OCI-LY7 (cell line): ENCODE measurements around the gene MSN. TPM values are rescaled to one million over a fixed set of nuclear protein-coding genes. Genes with fewer than 3 reads are reported as not detected.

Experiments
- BruUV-seq: library from RNA; stranded (reverse); fragments of 400-500 nt; replicated peaks from 2 replicates; lab custom pipeline; 2021; lab: Mats Ljungman, UMichigan
- CTCF ChIA-PET: fragments of 300-600 bp; sonication (Branson Sonifier 250); formaldehyde crosslinking; loops from one replicate; lab custom pipeline; 2022; ENCODE audit warnings: antibody characterized with exemption; ENCODE audit not compliant: unreplicated experiment; lab: Charles Lee
- POLR2A ChIA-PET: fragments of 300-600 bp; sonication (Branson Sonifier 250); formaldehyde crosslinking; loops from one replicate; lab custom pipeline; 2022; ENCODE audit warnings: antibody characterized with exemption; lab: Charles Lee
- DNase-seq: peaks from one replicate; pipeline ENCODE4 v3.0.0-alpha.2; 2015; ENCODE audit warnings: low spot score
- H2AFZ ChIP-seq: fragments of 200-600 bp; sonication (generic), shearing (Covaris generic); 2 replicates; pipeline ENCODE4 v1.6.1; 2014; ENCODE audit warnings: mild to moderate bottlenecking, antibody characterized with exemption, low read length, moderate library complexity
- H3K27ac ChIP-seq: fragments of 200-600 bp; sonication (generic); 2 replicates; pipeline ENCODE4 v1.5.1; 2014; ENCODE audit warnings: mixed run types, low read depth, mild to moderate bottlenecking, moderate library complexity, low read length, inconsistent platforms; ENCODE audit not compliant: poor library complexity, severe bottlenecking
- H3K36me3 ChIP-seq: fragments of 200-600 bp; sonication (generic); 2 replicates; pipeline ENCODE4 v1.6.1; 2014; ENCODE audit warnings: mild to moderate bottlenecking, antibody characterized with exemption, low read length, moderate library complexity, mixed read lengths; ENCODE audit not compliant: insufficient read depth
- H3K4me1 ChIP-seq: fragments of 200-600 bp; sonication (generic); 2 replicates; pipeline ENCODE4 v1.5.1; 2014; ENCODE audit warnings: mild to moderate bottlenecking, low read length; ENCODE audit not compliant: insufficient read depth, poor library complexity, severe bottlenecking
- H3K4me2 ChIP-seq: fragments of 200-600 bp; sonication (generic); 2 replicates; pipeline ENCODE4 v1.6.1; 2014; ENCODE audit warnings: mild to moderate bottlenecking, low read length
- H3K4me3 ChIP-seq: fragments of 200-600 bp; sonication (generic); 2 replicates; pipeline ENCODE4 v1.5.1; 2014; ENCODE audit warnings: mild to moderate bottlenecking, low read depth, low read length; ENCODE audit not compliant: poor library complexity, severe bottlenecking
- H3K79me2 ChIP-seq: fragments of 200-600 bp; sonication (generic); 2 replicates; pipeline ENCODE4 v1.6.1; 2016; ENCODE audit warnings: low read depth, mild to moderate bottlenecking, low read length, moderate library complexity, mixed read lengths; ENCODE audit not compliant: insufficient read depth
- H3K9me2 ChIP-seq: fragments of 200-600 bp; sonication (generic); 2 replicates; pipeline ENCODE4 v1.6.1; 2016; ENCODE audit warnings: mild to moderate bottlenecking, low read length, mixed read lengths; ENCODE audit not compliant: insufficient read depth
- H3K9me3 ChIP-seq: fragments of 200-600 bp; sonication (generic); 2 replicates; pipeline ENCODE4 v1.6.1; 2014; ENCODE audit warnings: mild to moderate bottlenecking, mixed run types, low read length, mixed read lengths
- H4K20me1 ChIP-seq: fragments of 200-600 bp; sonication (generic); 2 replicates; pipeline ENCODE4 v1.6.1; 2014; ENCODE audit warnings: mild to moderate bottlenecking, antibody characterized with exemption, low read length, moderate library complexity, mixed read lengths; ENCODE audit not compliant: insufficient read depth
- CTCF ChIP-seq: fragments of 200-600 bp; sonication (generic); conservative IDR thresholded peaks from 2 replicates; pipeline ENCODE4 v1.5.1; 2014; ENCODE audit warnings: mild to moderate bottlenecking, antibody characterized with exemption, low read length, moderate library complexity, mixed read lengths
- EZH2phosphoT487 ChIP-seq: fragments of 200-600 bp; sonication (generic); IDR thresholded peaks from 2 replicates; pipeline ENCODE4 v1.6.1; 2018; ENCODE audit warnings: low read depth, borderline replicate concordance, mild to moderate bottlenecking, mixed run types, antibody characterized with exemption, low read length, moderate library complexity, mixed read lengths
- intact Hi-C: fragments of 100-400 bp; cut with micrococcal nuclease; formaldehyde crosslinking; loops from one replicate; pipeline ENCODE4 v1.10.0; 2022; ENCODE audit not compliant: unreplicated experiment
- total RNA-seq, 2 experiments: library from RNA; depleted of rRNA in 1 of 2; stranded (reverse); fragments of >200 nt in 1 of 2; shearing (Covaris generic) in 1 of 2; gene quantifications; 2 replicates each; pipeline ENCODE4 v1.2.3, GENCODE V29; 2014 to 2022

Gene MSN
- total RNA-seq, 2 experiments from 2014 or later = 95.8 to 143 TPM

DNA sequence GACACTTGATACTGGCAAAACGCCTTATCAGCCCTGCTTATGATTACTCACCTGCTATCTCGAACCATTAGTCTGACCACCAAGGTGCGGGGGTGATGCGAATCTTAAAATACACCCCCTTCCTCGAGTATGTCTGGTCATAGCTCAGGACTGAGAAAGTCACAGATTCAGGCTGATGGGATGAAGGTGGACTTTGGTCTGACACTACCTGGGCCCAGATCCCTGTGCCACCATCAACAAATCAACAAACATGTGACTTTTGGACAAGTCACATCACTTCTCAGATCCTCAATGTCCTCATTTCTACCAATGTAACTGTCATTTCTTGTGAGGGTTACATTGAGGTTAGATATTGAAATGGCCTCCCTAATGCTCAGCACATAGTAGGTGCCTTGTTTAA, 9.8 kb upstream of the MSN start:
- CTCF ChIA-PET = no interaction called here
- Histone ChIP-seq H3K4me3 (no peak overlapping the region), H2AFZ (no peak overlapping the region), H3K9me2 (no peaks in the 10 kb centered on the region), H3K4me1 (peaks cover 9% of the 10 kb centered on the region), H4K20me1 (no peaks in the 10 kb centered on the region), H3K79me2 (no peaks in the 10 kb centered on the region), H3K9me3 (no peaks in the 10 kb centered on the region), H3K4me2 (no peak overlapping the region), H3K36me3 (no peaks in the 10 kb centered on the region), H3K27ac (no peak overlapping the region)
- intact Hi-C loops = no loop called here
- no peak for DNase-seq
- TF ChIP-seq CTCF (no peak), EZH2phosphoT487 (no peak)
- POLR2A ChIA-PET = interaction anchor here (0.7 to 2.1 kb wide), 4 partner anchors 11 to 332 kb away, joined by 3 to 6 read pairs (median 4); no protein-coding TSS in a partner anchor
- BruUV-seq = no TSS peak

- Histone ChIP-seq H3K4me1 (peaks cover 9% of the 10 kb centered on the region), H2AFZ (no peak overlapping the region), H3K9me2 (no peaks in the 10 kb centered on the region), H3K36me3 (no peaks in the 10 kb centered on the region), H3K4me2 (no peak overlapping the region), H3K9me3 (no peaks in the 10 kb centered on the region), H3K79me2 (no peaks in the 10 kb centered on the region), H3K4me3 (no peak overlapping the region), H3K27ac (no peak overlapping the region), H4K20me1 (no peaks in the 10 kb centered on the region)
- BruUV-seq = no TSS peak
- ChIA-PET POLR2A (interaction anchor here (0.7 to 2.1 kb wide), 4 partner anchors 10 to 332 kb away, joined by 3 to 6 read pairs (median 4); no protein-coding TSS in a partner anchor), CTCF (no interaction called here)
- DNase-seq = no peak
- TF ChIP-seq CTCF (no peak), EZH2phosphoT487 (no peak)
- intact Hi-C loops = no loop called here
Observed at GRCh38 chrX:65658229-65658628, 9.2 kb upstream of the MSN start.

- Histone ChIP-seq H2AFZ (peak overlapping the region; percentile 41; the same call in 1 of the 2 replicates), H4K20me1 (0 out of 2 replicates have a peak, but pooled peaks cover 5% of the 10 kb centered on the region), H3K4me2 (peak overlapping the region; percentile 65), H3K79me2 (peaks cover 42% of the 10 kb centered on the region), H3K9me2 (no peaks in the 10 kb centered on the region), H3K9me3 (no peaks in the 10 kb centered on the region), H3K4me3 (peak overlapping the region; percentile 84), H3K27ac (peak overlapping the region; percentile 71), H3K4me1 (peaks cover 33% of the 10 kb centered on the region), H3K36me3 (peaks cover 10% of the 10 kb centered on the region; the same call in 1 of the 2 replicates)
- TF ChIP-seq CTCF = no peak
- TF ChIP-seq EZH2phosphoT487 = no peak
- BruUV-seq = no TSS peak
- DNase-seq = no peak
- CTCF ChIA-PET = interaction anchor here (0.6 to 1.1 kb wide), 2 partner anchors 31 to 34 kb away, joined by 3 read pairs; no protein-coding TSS in a partner anchor
- intact Hi-C loops = loop anchor here (1.0 to 5.0 kb wide), 3 partner anchors 31 to 80 kb away; no protein-coding TSS in a partner anchor
- POLR2A ChIA-PET = interaction anchor here (0.6 to 1.9 kb wide), 4 partner anchors 24 to 59 kb away, joined by 3 to 4 read pairs (median 4); no protein-coding TSS in a partner anchor
Observed at GRCh38 chrX:65667157-65667502, 324 bp upstream of the MSN start.
